HUES6 (cell line): ENCODE measurements around the gene PLEKHM2.

Experiments used
- H3K27ac ChIP-seq: 2 replicates; pipeline ENCODE4 v1.7.0; 2013; ENCODE audit warnings: low read depth, mild to moderate bottlenecking, low read length, inconsistent platforms
- H3K27me3 ChIP-seq: 2 replicates; pipeline ENCODE4 v1.6.1; 2013; ENCODE audit warnings: low read length; ENCODE audit not compliant: control insufficient read depth, insufficient read depth
- H3K36me3 ChIP-seq: 2 replicates; pipeline ENCODE4 v1.6.1; 2013; ENCODE audit warnings: low read length; ENCODE audit not compliant: control insufficient read depth, insufficient read depth
- H3K4me1 ChIP-seq: 2 replicates; pipeline ENCODE4 v1.6.1; 2013; ENCODE audit warnings: low read length; ENCODE audit not compliant: control insufficient read depth, insufficient read depth
- H3K4me3 ChIP-seq: 2 replicates; pipeline ENCODE4 v1.5.1; 2013; ENCODE audit warnings: low read depth, low read length
- H3K9ac ChIP-seq: one replicate; pipeline ENCODE4 v1.6.1; 2013; ENCODE audit warnings: mild to moderate bottlenecking, low read length
- H3K9me3 ChIP-seq: 2 replicates; pipeline ENCODE4 v1.6.1; 2013; ENCODE audit warnings: low read depth, low read length; ENCODE audit not compliant: control insufficient read depth, insufficient read depth

PLEKHM2 gene

GRCh38 chr1:15734901-15735300 lies 50.8 kb downstream of the PLEKHM2 start:
- Histone ChIP-seq H3K9ac (no peak overlapping the region), H3K4me3 (no peak overlapping the region), H3K9me3 (no peaks in the 10 kb centered on the region), H3K27me3 (no peaks in the 10 kb centered on the region), H3K4me1 (no peaks in the 10 kb centered on the region), H3K36me3 (peaks cover 46% of the 10 kb centered on the region), H3K27ac (no peak overlapping the region)

GRCh38 chr1:15735304-15736037 lies 51.4 kb downstream of the PLEKHM2 start:
- Histone ChIP-seq H3K4me1 (no peaks in the 10 kb centered on the region), H3K36me3 (peaks cover 44% of the 10 kb centered on the region), H3K4me3 (no peak overlapping the region), H3K27me3 (no peaks in the 10 kb centered on the region), H3K27ac (no peak overlapping the region), H3K9ac (no peak overlapping the region), H3K9me3 (no peaks in the 10 kb centered on the region)

GRCh38 chr1:15736038-15736891 lies 52.1 kb downstream of the PLEKHM2 start, which contains the start of gene SLC25A34:
TSS of gene SLC25A34 (plus strand) at chr1:15736258. CDS start at chr1:15736486, 228 bp downstream.
- Histone ChIP-seq H3K9me3 (no peaks in the 10 kb centered on the region), H3K4me1 (no peaks in the 10 kb centered on the region), H3K9ac (no peak within 1 kb of the TSS), H3K4me3 (no peak within 1 kb of the TSS), H3K27ac (no peak within 1 kb of the TSS), H3K27me3 (no peaks in the 10 kb centered on the region), H3K36me3 (peaks cover 36% of the 10 kb centered on the region)

GRCh38 chr1:15736892-15737261 lies 52.8 kb downstream of the PLEKHM2 start:
- Histone ChIP-seq H3K9me3 (no peaks in the 10 kb centered on the region), H3K36me3 (peaks cover 30% of the 10 kb centered on the region), H3K4me1 (peaks cover 3% of the 10 kb centered on the region), H3K27me3 (no peaks in the 10 kb centered on the region), H3K9ac (no peak overlapping the region), H3K27ac (no peak overlapping the region), H3K4me3 (no peak overlapping the region)

GRCh38 chr1:15737324-15738319 lies 53.5 kb downstream of the PLEKHM2 start:
- Histone ChIP-seq H3K27ac (no peak overlapping the region), H3K36me3 (peaks cover 22% of the 10 kb centered on the region), H3K9me3 (no peaks in the 10 kb centered on the region), H3K9ac (no peak overlapping the region), H3K4me3 (no peak overlapping the region), H3K4me1 (peaks cover 3% of the 10 kb centered on the region), H3K27me3 (no peaks in the 10 kb centered on the region)

- H3K27ac ChIP-seq, result no peak overlapping the region
- H3K27me3 ChIP-seq, result no peaks in the 10 kb centered on the region
- peaks cover 3% of the 10 kb centered on the region for H3K4me1 ChIP-seq
- H3K9ac ChIP-seq, result no peak overlapping the region
- peaks cover 13% of the 10 kb centered on the region for H3K36me3 ChIP-seq
- H3K4me3 ChIP-seq, result no peak overlapping the region
- no peaks in the 10 kb centered on the region for H3K9me3 ChIP-seq
Observed at GRCh38 chr1:15738416-15739113, 54.4 kb downstream of the PLEKHM2 start.

GRCh38 chr1:15739259-15739658 lies 55.1 kb downstream of the PLEKHM2 start:
- H3K4me1 ChIP-seq, result peaks cover 3% of the 10 kb centered on the region
- no peak overlapping the region for H3K9ac ChIP-seq
- no peak overlapping the region for H3K27ac ChIP-seq
- peaks cover 6% of the 10 kb centered on the region for H3K36me3 ChIP-seq
- no peak overlapping the region for H3K4me3 ChIP-seq
- no peaks in the 10 kb centered on the region for H3K9me3 ChIP-seq
- H3K27me3 ChIP-seq, result no peaks in the 10 kb centered on the region

GRCh38 chr1:15739745-15740144 lies 55.6 kb downstream of the PLEKHM2 start:
- H3K36me3 ChIP-seq, result 0 out of 2 replicates have a peak, but pooled peaks cover under 1% of the 10 kb centered on the region

GRCh38 chr1:15740924-15741850 lies 57.1 kb downstream of the PLEKHM2 start:
- Histone ChIP-seq H3K4me1 (peaks cover 3% of the 10 kb centered on the region), H3K9ac (no peak overlapping the region), H3K27ac (no peak overlapping the region), H3K9me3 (no peaks in the 10 kb centered on the region), H3K27me3 (no peaks in the 10 kb centered on the region), H3K4me3 (no peak overlapping the region), H3K36me3 (no peaks in the 10 kb centered on the region)

More at GRCh38 chr1:15739745-15740144, 55.6 kb downstream of the PLEKHM2 start:
- H3K4me1 ChIP-seq, result peaks cover 3% of the 10 kb centered on the region
- H3K27ac ChIP-seq, result no peak overlapping the region
- H3K9ac ChIP-seq, result no peak overlapping the region
- H3K27me3 ChIP-seq, result no peaks in the 10 kb centered on the region
- H3K4me3 ChIP-seq, result no peak overlapping the region
- H3K9me3 ChIP-seq, result no peaks in the 10 kb centered on the region
